PC-3 (cell line): ENCODE data around the gene CLEC2L. TPM values are rescaled to one million over a fixed set of nuclear protein-coding genes. Genes with fewer than 3 reads are reported as not detected.

ENCODE experiments used
- ATAC-seq: fragments of 200-7000 bp; cut with Tn5 transposase; 2 replicates; pipeline ENCODE4 v1.9.1; 2020; ENCODE audit warnings: mild to moderate bottlenecking, moderate library complexity
- BruUV-seq: library from RNA; stranded (reverse); fragments of 400-500 nt; replicated peaks from 2 replicates; lab custom pipeline; 2021; lab: Mats Ljungman, UMichigan
- CTCF ChIA-PET: fragments of 300-600 bp; sonication (Branson Sonifier 250); formaldehyde crosslinking; loops from one replicate; lab custom pipeline; 2022; ENCODE audit warnings: antibody characterized with exemption; lab: Charles Lee
- POLR2A ChIA-PET: fragments of 300-600 bp; sonication (Branson Sonifier 250); formaldehyde crosslinking; loops from one replicate; lab custom pipeline; 2022; ENCODE audit warnings: antibody characterized with exemption; ENCODE audit not compliant: unreplicated experiment; lab: Charles Lee
- DNase-seq: peaks from one replicate; pipeline ENCODE4 v3.0.0-alpha.2; 2015
- H2AFZ ChIP-seq: fragments of 300-600 bp; sonication (generic); 2 replicates; pipeline ENCODE4 v1.6.0; 2016; ENCODE audit warnings: antibody characterized with exemption, low read length
- H3F3A ChIP-seq: fragments of 300-600 bp; sonication (generic); one replicate; pipeline ENCODE4 v1.6.0; 2017; ENCODE audit warnings: antibody characterized with exemption, low read length, control low read depth, mild to moderate bottlenecking; ENCODE audit not compliant: unreplicated experiment
- H3K27ac ChIP-seq: fragments of 300-600 bp; sonication (generic); 2 replicates; pipeline ENCODE4 v1.5.1; 2016; ENCODE audit warnings: mild to moderate bottlenecking, low read length
- H3K27me3 ChIP-seq: fragments of 300-600 bp; sonication (generic); 2 replicates; pipeline ENCODE4 v1.6.1; 2016; ENCODE audit warnings: low read length, mixed read lengths
- H3K36me3 ChIP-seq: fragments of 300-600 bp; sonication (generic); 2 replicates; pipeline ENCODE4 v1.6.1; 2016; ENCODE audit warnings: low read depth, mixed run types, low read length, mixed read lengths
- H3K4me1 ChIP-seq: fragments of 300-600 bp; sonication (generic); 2 replicates; pipeline ENCODE4 v1.5.1; 2016; ENCODE audit warnings: low read length; ENCODE audit not compliant: insufficient read depth
- H3K4me2 ChIP-seq: fragments of 300-600 bp; sonication (generic); 2 replicates; pipeline ENCODE4 v1.6.0; 2016; ENCODE audit warnings: low read length
- H3K4me3 ChIP-seq: fragments of 300-600 bp; sonication (generic); 2 replicates; pipeline ENCODE4 v1.5.1; 2016; ENCODE audit warnings: mild to moderate bottlenecking, low read length, mixed read lengths
- H3K79me2 ChIP-seq: fragments of 300-600 bp; sonication (generic); 2 replicates; pipeline ENCODE4 v1.6.1; 2017; ENCODE audit warnings: low read length, mixed read lengths
- H3K9ac ChIP-seq: fragments of 300-600 bp; sonication (generic); 2 replicates; pipeline ENCODE4 v1.6.0; 2016; ENCODE audit warnings: mild to moderate bottlenecking, low read length
- H3K9me2 ChIP-seq: fragments of 300-600 bp; sonication (generic); replicated peaks from 2 replicates; pipeline ENCODE4 v1.6.1; 2016; ENCODE audit warnings: mixed run types, low read length, mixed read lengths
- H3K9me3 ChIP-seq: fragments of 300-600 bp; sonication (generic); 2 replicates; pipeline ENCODE4 v1.6.1; 2016; ENCODE audit warnings: low read length, mixed read lengths
- H4K20me1 ChIP-seq: fragments of 300-600 bp; sonication (generic); 2 replicates; pipeline ENCODE4 v1.6.1; 2016; ENCODE audit warnings: low read length, mixed read lengths
- CTCF ChIP-seq: fragments of 300-600 bp; sonication (generic); conservative IDR thresholded peaks from 2 replicates; pipeline ENCODE4 v1.5.1; 2017; ENCODE audit warnings: antibody characterized with exemption, low read depth, mild to moderate bottlenecking, low read length
- EZH2 ChIP-seq: fragments of 300-600 bp; sonication (generic); IDR thresholded peaks from one replicate; pipeline ENCODE4 v1.6.1; 2017; ENCODE audit warnings: antibody characterized with exemption, mild to moderate bottlenecking, low read length; ENCODE audit not compliant: unreplicated experiment
- EZH2phosphoT487 ChIP-seq: fragments of 300-600 bp; sonication (generic); IDR thresholded peaks from 2 replicates; pipeline ENCODE4 v1.6.1; 2018; ENCODE audit warnings: mild to moderate bottlenecking, antibody characterized with exemption, low read length, borderline replicate concordance
- intact Hi-C: fragments of 100-400 bp; cut with micrococcal nuclease; formaldehyde crosslinking; loops from 2 replicates; pipeline ENCODE4 v1.9.0; 2023
- total RNA-seq: library from RNA; depleted of rRNA; stranded (reverse); fragments of >200 nt; gene quantifications from 2 replicates; pipeline ENCODE4 v1.2.3, GENCODE V29; 2014

Gene CLEC2L
- total RNA-seq, 1 experiment from 2014 or later, result not detected

- no peak overlapping the region for H3K4me2 ChIP-seq
- H3K4me3 ChIP-seq, result no peak overlapping the region
- H3F3A ChIP-seq, result no peaks in the 10 kb centered on the region
- H3K36me3 ChIP-seq, result no peaks in the 10 kb centered on the region
- no peaks in the 10 kb centered on the region for H3K79me2 ChIP-seq
- TF ChIP-seq CTCF (no peak), EZH2 (no peak), EZH2phosphoT487 (no peak)
- intact Hi-C loops, result no loop called here
- H2AFZ ChIP-seq, result no peak overlapping the region
- H3K9ac ChIP-seq, result no peak overlapping the region
- BruUV-seq, result no TSS peak
- ATAC-seq (no peak), DNase-seq (no peak)
- no peaks in the 10 kb centered on the region for H3K4me1 ChIP-seq
- H3K9me3 ChIP-seq, result no peaks in the 10 kb centered on the region
- H3K27me3 ChIP-seq, result no peaks in the 10 kb centered on the region
- CTCF ChIA-PET, result no interaction called here
- POLR2A ChIA-PET, result interaction anchor here (0.7 kb wide), 1 partner anchor 437 kb away, joined by 3 read pairs; no protein-coding TSS in a partner anchor
- no peak overlapping the region for H3K27ac ChIP-seq
- H3K9me2 ChIP-seq, result no peaks in the 10 kb centered on the region
- no peaks in the 10 kb centered on the region for H4K20me1 ChIP-seq
Measured at GRCh38 chr7:139479620-139480019, 43.9 kb upstream of the CLEC2L start.

GRCh38 chr7:139481364-139481763 lies 42.1 kb upstream of the CLEC2L start:
- no peaks in the 10 kb centered on the region for H3K27me3 ChIP-seq
- H2AFZ ChIP-seq, result no peak overlapping the region
- intact Hi-C loops, result no loop called here
- no peaks in the 10 kb centered on the region for H4K20me1 ChIP-seq
- H3K4me1 ChIP-seq, result no peaks in the 10 kb centered on the region
- no peak overlapping the region for H3K4me2 ChIP-seq
- no peaks in the 10 kb centered on the region for H3K9me3 ChIP-seq
- CTCF ChIA-PET, result no interaction called here
- H3K79me2 ChIP-seq, result no peaks in the 10 kb centered on the region
- no TSS peak for BruUV-seq
- DNase-seq, result no peak
- H3K36me3 ChIP-seq, result no peaks in the 10 kb centered on the region
- ATAC-seq, result no peak
- POLR2A ChIA-PET, result no interaction called here
- TF ChIP-seq EZH2 (no peak), EZH2phosphoT487 (no peak), CTCF (no peak)
- no peaks in the 10 kb centered on the region for H3K9me2 ChIP-seq
- H3K4me3 ChIP-seq, result no peak overlapping the region
- no peak overlapping the region for H3K9ac ChIP-seq
- no peak overlapping the region for H3K27ac ChIP-seq
- no peaks in the 10 kb centered on the region for H3F3A ChIP-seq

- no peaks in the 10 kb centered on the region for H3F3A ChIP-seq
- H3K9me2 ChIP-seq, result no peaks in the 10 kb centered on the region
- no peaks in the 10 kb centered on the region for H3K36me3 ChIP-seq
- no TSS peak for BruUV-seq
- no peak overlapping the region for H3K9ac ChIP-seq
- ATAC-seq (no peak), DNase-seq (no peak)
- H3K27me3 ChIP-seq, result no peaks in the 10 kb centered on the region
- intact Hi-C loops, result no loop called here
- no peaks in the 10 kb centered on the region for H3K79me2 ChIP-seq
- no peak overlapping the region for H3K4me2 ChIP-seq
- POLR2A ChIA-PET, result no interaction called here
- TF ChIP-seq EZH2phosphoT487, result no peak
- no peak for TF ChIP-seq CTCF
- no peak for TF ChIP-seq EZH2
- H4K20me1 ChIP-seq, result no peaks in the 10 kb centered on the region
- CTCF ChIA-PET, result no interaction called here
- H3K9me3 ChIP-seq, result no peaks in the 10 kb centered on the region
- H3K4me3 ChIP-seq, result no peak overlapping the region
- no peaks in the 10 kb centered on the region for H3K4me1 ChIP-seq
- no peak overlapping the region for H3K27ac ChIP-seq
- no peak overlapping the region for H2AFZ ChIP-seq
Measured at GRCh38 chr7:139482122-139482521, 41.4 kb upstream of the CLEC2L start.
